ENCODE data around the gene NAE1.

GRCh38 chr16:66841366-66841765 lies 10.6 kb upstream of the NAE1 start:
- TF ChIP-seq, protein P1, sequence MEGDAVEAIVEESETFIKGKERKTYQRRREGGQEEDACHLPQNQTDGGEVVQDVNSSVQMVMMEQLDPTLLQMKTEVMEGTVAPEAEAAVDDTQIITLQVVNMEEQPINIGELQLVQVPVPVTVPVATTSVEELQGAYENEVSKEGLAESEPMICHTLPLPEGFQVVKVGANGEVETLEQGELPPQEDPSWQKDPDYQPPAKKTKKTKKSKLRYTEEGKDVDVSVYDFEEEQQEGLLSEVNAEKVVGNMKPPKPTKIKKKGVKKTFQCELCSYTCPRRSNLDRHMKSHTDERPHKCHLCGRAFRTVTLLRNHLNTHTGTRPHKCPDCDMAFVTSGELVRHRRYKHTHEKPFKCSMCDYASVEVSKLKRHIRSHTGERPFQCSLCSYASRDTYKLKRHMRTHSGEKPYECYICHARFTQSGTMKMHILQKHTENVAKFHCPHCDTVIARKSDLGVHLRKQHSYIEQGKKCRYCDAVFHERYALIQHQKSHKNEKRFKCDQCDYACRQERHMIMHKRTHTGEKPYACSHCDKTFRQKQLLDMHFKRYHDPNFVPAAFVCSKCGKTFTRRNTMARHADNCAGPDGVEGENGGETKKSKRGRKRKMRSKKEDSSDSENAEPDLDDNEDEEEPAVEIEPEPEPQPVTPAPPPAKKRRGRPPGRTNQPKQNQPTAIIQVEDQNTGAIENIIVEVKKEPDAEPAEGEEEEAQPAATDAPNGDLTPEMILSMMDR (conservative IDR thresholded peaks at IDR 0.05; ENCODE audit: low read depth, low read length), result no peak
- TF ChIP-seq EZH2 (IDR thresholded peaks at IDR 0.05; ENCODE audit: low read length, unreplicated experiment), result no peak

Data from PC-3 (cell line).